Activated CD8-positive, alpha-beta memory T cell treated with anti-CD3 and anti-CD28 coated beads, Interleukin-2, amount 10 ng/mL, durations not matched to agents 7 days and 5 days (primary cell): ENCODE measurements around the gene TSGA10. TPM values are rescaled to one million over a fixed set of nuclear protein-coding genes. Genes with fewer than 3 reads are reported as not detected.
A peak's percentile ranks its signal among the peaks of the same experiment; 100 is the strongest.
"Not testable (repeated sequence)": the region's sequence is repeated elsewhere in the genome, so short reads cannot be mapped to it uniquely, and the experiment has no call there.

Source experiments
- ATAC-seq: fragments of 150-1000 bp; cut with Tn5 transposase; one replicate; pipeline ENCODE4 v1.10.0; 2021; ENCODE audit warnings: moderate library complexity
- CTCF ChIA-PET: fragments of 350-600 bp; sonication (Branson Sonifier 250); formaldehyde crosslinking; loops from one replicate; lab custom pipeline; 2021; ENCODE audit warnings: antibody characterized with exemption; lab: Charles Lee
- DNase-seq: peaks from one replicate; pipeline ENCODE4 v3.0.0-alpha.2; 2020
- H3K27ac Mint-ChIP-seq: one replicate; pipeline ENCODE4 v1.8.0; 2021; ENCODE audit warnings: mild to moderate bottlenecking, mixed read lengths
- H3K27me3 Mint-ChIP-seq: one replicate; pipeline ENCODE4 v1.8.0; 2021; ENCODE audit warnings: mixed read lengths
- H3K36me3 Mint-ChIP-seq: one replicate; pipeline ENCODE4 v1.8.0; 2021; ENCODE audit warnings: mild to moderate bottlenecking, mixed read lengths
- H3K4me1 Mint-ChIP-seq: one replicate; pipeline ENCODE4 v1.8.0; 2021; ENCODE audit warnings: mixed read lengths
- H3K4me3 Mint-ChIP-seq: one replicate; pipeline ENCODE4 v1.8.0; 2021; ENCODE audit warnings: mild to moderate bottlenecking, moderate library complexity, mixed read lengths
- H3K9me3 Mint-ChIP-seq: one replicate; pipeline ENCODE4 v1.8.0; 2022; ENCODE audit warnings: low read depth, mixed read lengths
- total RNA-seq, 2 experiments: library from RNA; stranded (reverse); gene quantifications; one replicate each; pipeline ENCODE4 v1.2.3, GENCODE V29; 2021

TSGA10 gene
- total RNA-seq, 2 experiments from 2014 or later: 5.0 to 7.2 TPM

- DNase-seq (no peak), ATAC-seq (no peak)
- no peaks in the 10 kb centered on the region for H3K36me3 Mint-ChIP-seq
- peaks cover 4% of the 10 kb centered on the region for H3K4me1 Mint-ChIP-seq
- peaks cover 36% of the 10 kb centered on the region for H3K27me3 Mint-ChIP-seq
- H3K4me3 Mint-ChIP-seq: no peak overlapping the region
- CTCF ChIA-PET: interaction anchor here (1.2 kb wide), 1 partner anchor 18 kb away, joined by 3 read pairs; no protein-coding TSS in a partner anchor
- H3K27ac Mint-ChIP-seq: no peak overlapping the region
- H3K9me3 Mint-ChIP-seq: no peaks in the 10 kb centered on the region
Observed at GRCh38 chr2:99085421-99085820, 69.3 kb downstream of the TSGA10 start.

GRCh38 chr2:99084256-99084655, 70.5 kb downstream of the TSGA10 start:
- Mint-ChIP-seq H3K36me3 (no peaks in the 10 kb centered on the region), H3K4me1 (peaks cover 4% of the 10 kb centered on the region), H3K27me3 (peaks cover 35% of the 10 kb centered on the region), H3K9me3 (no peaks in the 10 kb centered on the region), H3K27ac (no peak overlapping the region), H3K4me3 (no peak overlapping the region)
- CTCF ChIA-PET: no interaction called here
- no peak for ATAC-seq
- no peak for DNase-seq

GRCh38 chr2:99081891-99082290, 72.9 kb downstream of the TSGA10 start:
- ATAC-seq (no peak), DNase-seq (no peak)
- no peak overlapping the region for H3K4me3 Mint-ChIP-seq
- H3K27me3 Mint-ChIP-seq: peaks cover 29% of the 10 kb centered on the region
- no peaks in the 10 kb centered on the region for H3K36me3 Mint-ChIP-seq
- H3K27ac Mint-ChIP-seq: no peak overlapping the region
- H3K9me3 Mint-ChIP-seq: no peaks in the 10 kb centered on the region
- CTCF ChIA-PET: no interaction called here
- H3K4me1 Mint-ChIP-seq: no peaks in the 10 kb centered on the region

- H3K4me1 Mint-ChIP-seq: no peaks in the 10 kb centered on the region
- ATAC-seq: no peak
- CTCF ChIA-PET: no interaction called here
Observed at GRCh38 chr2:99079226-99079625, 75.5 kb downstream of the TSGA10 start.

GRCh38 chr2:99072551-99072950, 82.2 kb downstream of the TSGA10 start:
- H3K27ac Mint-ChIP-seq: no peak overlapping the region
- CTCF ChIA-PET: interaction anchor here (1.0 kb wide), 1 partner anchor 9 kb away, joined by 3 read pairs; no protein-coding TSS in a partner anchor
- H3K4me3 Mint-ChIP-seq: no peak overlapping the region
- peaks cover 20% of the 10 kb centered on the region for H3K27me3 Mint-ChIP-seq
- DNase-seq (no peak), ATAC-seq (no peak)
- H3K9me3 Mint-ChIP-seq: no peaks in the 10 kb centered on the region
- no peaks in the 10 kb centered on the region for H3K36me3 Mint-ChIP-seq
- no peaks in the 10 kb centered on the region for H3K4me1 Mint-ChIP-seq

More at GRCh38 chr2:99079226-99079625, 75.5 kb downstream of the TSGA10 start:
- Mint-ChIP-seq H3K27ac (no peak overlapping the region), H3K9me3 (no peaks in the 10 kb centered on the region), H3K27me3 (peaks cover 40% of the 10 kb centered on the region), H3K36me3 (no peaks in the 10 kb centered on the region), H3K4me3 (no peak overlapping the region)
- no peak for DNase-seq

- Mint-ChIP-seq H3K9me3 (no peaks in the 10 kb centered on the region), H3K4me1 (no peaks in the 10 kb centered on the region), H3K27ac (no peak overlapping the region), H3K27me3 (peaks cover 5% of the 10 kb centered on the region), H3K4me3 (no peak overlapping the region), H3K36me3 (no peaks in the 10 kb centered on the region)
- no peak for DNase-seq
- CTCF ChIA-PET: no interaction called here
- ATAC-seq: no peak
Observed at GRCh38 chr2:99067871-99068625, 86.7 kb downstream of the TSGA10 start.

- peak; percentile 55 for DNase-seq
- CTCF ChIA-PET: interaction anchor here (0.6 to 2.1 kb wide), 11 partner anchors 11 to 497 kb away, joined by 3 to 9 read pairs (median 3); partner anchors contain the start of gene TXNDC9
Observed at GRCh38 chr2:99066075-99066958, 88.4 kb downstream of the TSGA10 start.

GRCh38 chr2:99049187-99049586, 105.6 kb downstream of the TSGA10 start:
- H3K4me3 Mint-ChIP-seq, H3K4me1 Mint-ChIP-seq, H3K9me3 Mint-ChIP-seq, H3K27ac Mint-ChIP-seq, DNase-seq, ATAC-seq, CTCF ChIA-PET: not testable (repeated sequence)
- peaks cover 11% of the 10 kb centered on the region for H3K27me3 Mint-ChIP-seq
- H3K36me3 Mint-ChIP-seq: peaks cover 17% of the 10 kb centered on the region

More at GRCh38 chr2:99066075-99066958, 88.4 kb downstream of the TSGA10 start:
- no peak overlapping the region for H3K27ac Mint-ChIP-seq
- H3K4me3 Mint-ChIP-seq: no peak overlapping the region
- no peaks in the 10 kb centered on the region for H3K36me3 Mint-ChIP-seq
- peaks cover 3% of the 10 kb centered on the region for H3K27me3 Mint-ChIP-seq
- H3K9me3 Mint-ChIP-seq: no peaks in the 10 kb centered on the region
- ATAC-seq: peak; percentile 96
- H3K4me1 Mint-ChIP-seq: no peaks in the 10 kb centered on the region

GRCh38 chr2:99040736-99041300, 113.9 kb downstream of the TSGA10 start:
- CTCF ChIA-PET: not testable (repeated sequence)

GRCh38 chr2:99035920-99036319, 118.8 kb downstream of the TSGA10 start:
- Mint-ChIP-seq H3K36me3 (peaks cover 35% of the 10 kb centered on the region), H3K27ac (no peak overlapping the region), H3K4me3 (no peak overlapping the region), H3K4me1 (peaks cover 49% of the 10 kb centered on the region), H3K9me3 (peaks cover 16% of the 10 kb centered on the region), H3K27me3 (peaks cover 8% of the 10 kb centered on the region)
- ATAC-seq (no peak), DNase-seq (no peak)
- CTCF ChIA-PET: no interaction called here

More at GRCh38 chr2:99040736-99041300, 113.9 kb downstream of the TSGA10 start:
- DNase-seq, H3K27me3 Mint-ChIP-seq, ATAC-seq, H3K4me3 Mint-ChIP-seq: not testable (repeated sequence)
- peaks cover 32% of the 10 kb centered on the region for H3K4me1 Mint-ChIP-seq
- H3K9me3 Mint-ChIP-seq: peaks cover 27% of the 10 kb centered on the region
- peak overlapping the region; percentile 71 for H3K27ac Mint-ChIP-seq
- H3K36me3 Mint-ChIP-seq: peaks cover 57% of the 10 kb centered on the region

- DNase-seq: no peak
- peaks cover 15% of the 10 kb centered on the region for H3K27me3 Mint-ChIP-seq
- CTCF ChIA-PET: no interaction called here
- peaks cover 2% of the 10 kb centered on the region for H3K9me3 Mint-ChIP-seq
- no peak overlapping the region for H3K27ac Mint-ChIP-seq
- peak; percentile 18 for ATAC-seq
- peaks cover 8% of the 10 kb centered on the region for H3K36me3 Mint-ChIP-seq
- peaks cover 23% of the 10 kb centered on the region for H3K4me1 Mint-ChIP-seq
- H3K4me3 Mint-ChIP-seq: no peak overlapping the region
Observed at GRCh38 chr2:99032786-99033185, 122.0 kb downstream of the TSGA10 start.

GRCh38 chr2:99032001-99032400, 122.7 kb downstream of the TSGA10 start:
- Mint-ChIP-seq H3K36me3 (peaks cover 8% of the 10 kb centered on the region), H3K4me3 (no peak overlapping the region), H3K9me3 (peaks cover 2% of the 10 kb centered on the region), H3K4me1 (peaks cover 23% of the 10 kb centered on the region), H3K27ac (peak overlapping the region; percentile 7), H3K27me3 (peaks cover 15% of the 10 kb centered on the region)
- CTCF ChIA-PET: no interaction called here
- peak; percentile 81 for ATAC-seq
- DNase-seq: peak; percentile 62

GRCh38 chr2:99031481-99031880, 123.3 kb downstream of the TSGA10 start:
- H3K4me3 Mint-ChIP-seq: no peak overlapping the region
- H3K36me3 Mint-ChIP-seq: peaks cover 8% of the 10 kb centered on the region
- peak overlapping the region; percentile 7 for H3K27ac Mint-ChIP-seq
- CTCF ChIA-PET: no interaction called here
- H3K9me3 Mint-ChIP-seq: peaks cover 2% of the 10 kb centered on the region
- peaks cover 15% of the 10 kb centered on the region for H3K27me3 Mint-ChIP-seq
- DNase-seq (peak; percentile 56), ATAC-seq (peak; percentile 38)
- H3K4me1 Mint-ChIP-seq: peaks cover 23% of the 10 kb centered on the region
